ENCODE results near the gene FAT2.
"Not testable (repeated sequence)": the region's sequence is repeated elsewhere in the genome, so short reads cannot be mapped to it uniquely, and the experiment has no call there.

Gene FAT2

GRCh38 chr5:151580858-151581257 is 10.3 kb downstream of the FAT2 start:
- DNase-seq (ENCODE audit: low read depth): no peak

- no peak for DNase-seq (ENCODE audit: low read depth)
Observed at GRCh38 chr5:151580239-151580638, 10.9 kb downstream of the FAT2 start.

- not testable (repeated sequence) for DNase-seq (ENCODE audit: low read depth)
Observed at GRCh38 chr5:151579146-151579545, 12.0 kb downstream of the FAT2 start.

- no peak for DNase-seq (ENCODE audit: low read depth)
Observed at GRCh38 chr5:151578326-151579025, 12.7 kb downstream of the FAT2 start.

- DNase-seq (ENCODE audit: low read depth): no peak
Observed at GRCh38 chr5:151577566-151577965, 13.6 kb downstream of the FAT2 start.

- no peak for DNase-seq (ENCODE audit: low read depth)
Observed at GRCh38 chr5:151574444-151574996, 16.6 kb downstream of the FAT2 start.

GRCh38 chr5:151572657-151573368 is 18.3 kb downstream of the FAT2 start:
- DNase-seq (ENCODE audit: low read depth): no peak

- DNase-seq (ENCODE audit: low read depth): no peak
Observed at GRCh38 chr5:151571270-151572173, 19.6 kb downstream of the FAT2 start.

- no peak for DNase-seq (ENCODE audit: low read depth)
Observed at GRCh38 chr5:151570512-151571269, 20.4 kb downstream of the FAT2 start.

- DNase-seq (ENCODE audit: low read depth): no peak
Observed at GRCh38 chr5:151570058-151570457, 21.1 kb downstream of the FAT2 start.

GRCh38 chr5:151569132-151570046 is 21.7 kb downstream of the FAT2 start:
- no peak for DNase-seq (ENCODE audit: low read depth)

- DNase-seq (ENCODE audit: low read depth): no peak
Observed at GRCh38 chr5:151568036-151568435, 23.1 kb downstream of the FAT2 start.

- no peak for DNase-seq (ENCODE audit: low read depth)
Observed at GRCh38 chr5:151565971-151566370, 25.2 kb downstream of the FAT2 start.

- no peak for DNase-seq (ENCODE audit: low read depth)
Observed at GRCh38 chr5:151562019-151562707, 29.0 kb downstream of the FAT2 start.

- DNase-seq (ENCODE audit: low read depth): no peak
Observed at GRCh38 chr5:151557951-151558350, 33.2 kb downstream of the FAT2 start.

GRCh38 chr5:151557466-151557865 is 33.7 kb downstream of the FAT2 start:
- no peak for DNase-seq (ENCODE audit: low read depth)

GRCh38 chr5:151556806-151557205 is 34.3 kb downstream of the FAT2 start:
- no peak for DNase-seq (ENCODE audit: low read depth)

GRCh38 chr5:151555760-151556576 is 35.2 kb downstream of the FAT2 start:
- DNase-seq (ENCODE audit: low read depth): no peak

GRCh38 chr5:151553695-151554094 is 37.4 kb downstream of the FAT2 start:
- no peak for DNase-seq (ENCODE audit: low read depth)

Measured in stimulated activated CD8-positive, alpha-beta memory T cell treated with anti-CD3 and anti-CD28 coated beads, Interleukin-12 subunit alpha, Interleukin-12 subunit beta, amount 100 ng/mL, for 1 hour (primary cell).